Nephron progenitor cell (in vitro differentiated cells): ENCODE measurements around the gene MATN1.

Experiments used
- DNase-seq: peaks from one replicate; pipeline ENCODE4 v3.0.0; 2021
- H3K27ac Mint-ChIP-seq: 2 replicates; pipeline ENCODE4 v1.8.0; 2021; ENCODE audit warnings: mild to moderate bottlenecking, moderate library complexity, mixed read lengths
- H3K27me3 Mint-ChIP-seq: 2 replicates; pipeline ENCODE4 v1.8.0; 2021; ENCODE audit warnings: mild to moderate bottlenecking, low read depth, mixed read lengths; ENCODE audit not compliant: poor library complexity
- H3K36me3 Mint-ChIP-seq: 2 replicates; pipeline ENCODE4 v1.8.0; 2021; ENCODE audit warnings: low read depth, mixed read lengths
- H3K4me1 Mint-ChIP-seq: 2 replicates; pipeline ENCODE4 v1.8.0; 2021; ENCODE audit warnings: mixed read lengths
- H3K4me3 Mint-ChIP-seq: 2 replicates; pipeline ENCODE4 v1.8.0; 2021; ENCODE audit warnings: mild to moderate bottlenecking, moderate library complexity, mixed read lengths
- H3K9me3 Mint-ChIP-seq: 2 replicates; pipeline ENCODE4 v1.8.0; 2021; ENCODE audit warnings: mild to moderate bottlenecking, moderate library complexity, mixed read lengths
- CTCF ChIP-seq: fragments of 200-600 bp; sonication (generic); IDR thresholded peaks from 2 replicates; pipeline ENCODE4 v1.5.0; 2021; ENCODE audit warnings: antibody characterized with exemption

MATN1 gene

GRCh38 chr1:30750731-30751291 is 27.4 kb upstream of the MATN1 start:
- Mint-ChIP-seq H3K27me3 (peaks cover 12% of the 10 kb centered on the region), H3K36me3 (no peaks in the 10 kb centered on the region), H3K4me1 (peaks cover 77% of the 10 kb centered on the region), H3K9me3 (no peaks in the 10 kb centered on the region), H3K27ac (no peak overlapping the region), H3K4me3 (no peak overlapping the region)
- TF ChIP-seq CTCF, result no peak
- no peak for DNase-seq

- DNase-seq, result no peak
- Mint-ChIP-seq H3K4me3 (no peak overlapping the region), H3K27me3 (peaks cover 11% of the 10 kb centered on the region), H3K36me3 (no peaks in the 10 kb centered on the region), H3K9me3 (no peaks in the 10 kb centered on the region), H3K27ac (peak overlapping the region; percentile 48), H3K4me1 (peaks cover 71% of the 10 kb centered on the region)
- TF ChIP-seq CTCF, result no peak
Measured at GRCh38 chr1:30749691-30750583, 26.6 kb upstream of the MATN1 start.

- H3K9me3 Mint-ChIP-seq, result no peaks in the 10 kb centered on the region
- DNase-seq, result no peak
- H3K4me1 Mint-ChIP-seq, result peaks cover 70% of the 10 kb centered on the region
- H3K27me3 Mint-ChIP-seq, result peaks cover 6% of the 10 kb centered on the region
- no peak for TF ChIP-seq CTCF
- no peak overlapping the region for H3K4me3 Mint-ChIP-seq
- H3K36me3 Mint-ChIP-seq, result no peaks in the 10 kb centered on the region
- H3K27ac Mint-ChIP-seq, result peak overlapping the region; percentile 95
Measured at GRCh38 chr1:30748699-30749401, 25.5 kb upstream of the MATN1 start.

GRCh38 chr1:30748098-30748698 is 24.8 kb upstream of the MATN1 start:
- no peak for TF ChIP-seq CTCF
- peaks cover 6% of the 10 kb centered on the region for H3K27me3 Mint-ChIP-seq
- no peak for DNase-seq
- no peak overlapping the region for H3K4me3 Mint-ChIP-seq
- H3K27ac Mint-ChIP-seq, result peak overlapping the region; percentile 95
- H3K9me3 Mint-ChIP-seq, result no peaks in the 10 kb centered on the region
- H3K36me3 Mint-ChIP-seq, result no peaks in the 10 kb centered on the region
- peaks cover 63% of the 10 kb centered on the region for H3K4me1 Mint-ChIP-seq

GRCh38 chr1:30747033-30748008 is 23.9 kb upstream of the MATN1 start:
- no peak for TF ChIP-seq CTCF
- H3K36me3 Mint-ChIP-seq, result no peaks in the 10 kb centered on the region
- H3K4me3 Mint-ChIP-seq, result peak overlapping the region; percentile 8
- H3K9me3 Mint-ChIP-seq, result no peaks in the 10 kb centered on the region
- DNase-seq, result no peak
- H3K4me1 Mint-ChIP-seq, result peaks cover 55% of the 10 kb centered on the region
- peak overlapping the region; percentile 5 for H3K27ac Mint-ChIP-seq
- H3K27me3 Mint-ChIP-seq, result peaks cover 3% of the 10 kb centered on the region
